Esophagus (tissue), 2 donors: Measurements from ENCODE around the gene MRFAP1. TPM values are rescaled to one million over a fixed set of nuclear protein-coding genes. Genes with fewer than 3 reads are reported as not detected.
A peak's percentile ranks its signal among the peaks of the same experiment; 100 is the strongest.

Experiments
- H3K27ac ChIP-seq, 2 donors: one replicate each; pipeline ENCODE4 v1.5.1; 2013; ENCODE audit warnings: low read depth in 2 of 2, mild to moderate bottlenecking in 2 of 2, inconsistent platforms in 1 of 2, low read length in 1 of 2, moderate library complexity in 1 of 2
- H3K27me3 ChIP-seq, 2 donors: one replicate each; pipeline ENCODE4 v1.6.1; 2013; ENCODE audit warnings: low read length in 2 of 2, control low read depth in 1 of 2, mild to moderate bottlenecking in 1 of 2; ENCODE audit not compliant: insufficient read depth in 2 of 2, control insufficient read depth in 1 of 2
- H3K36me3 ChIP-seq, 2 donors: one replicate each; pipeline ENCODE4 v1.6.1; 2013; ENCODE audit warnings: low read length in 1 of 2; ENCODE audit not compliant: control insufficient read depth in 2 of 2, insufficient read depth in 2 of 2
- H3K4me1 ChIP-seq, 2 donors: one replicate each; pipeline ENCODE4 v1.6.1; 2013; ENCODE audit warnings: low read length in 1 of 2; ENCODE audit not compliant: control insufficient read depth in 2 of 2, insufficient read depth in 2 of 2
- H3K4me3 ChIP-seq, 2 donors: one replicate each; pipeline ENCODE4 v1.5.1; 2013; ENCODE audit warnings: low read length in 2 of 2, mild to moderate bottlenecking in 2 of 2, low read depth in 1 of 2, moderate library complexity in 1 of 2
- H3K9me3 ChIP-seq, 2 donors: one replicate each; pipeline ENCODE4 v1.6.1; 2013; ENCODE audit warnings: mild to moderate bottlenecking in 2 of 2, low read depth in 1 of 2, low read length in 1 of 2, moderate library complexity in 1 of 2; ENCODE audit not compliant: control insufficient read depth in 2 of 2, insufficient read depth in 1 of 2
- WGBS, 2 donors: extraction: QIAGEN DNeasy Blood & Tissue Kit; methylation state at CpG; one replicate each; pipeline ENCODE4 v1.1.7; 2013; 5-methylcytosine and 5-hydroxymethylcytosine counted together
- polyA plus RNA-seq, 2 donors: library from polyadenylated mRNA; stranded (reverse); fragments of 200-250 nt; gene quantifications; one replicate each; pipeline ENCODE4 v1.2.3, GENCODE V29; 2013
- donor health status: healthy with polysubstance abuse.
- donor health status: Bipolar disorder and iron deficiency.

Gene MRFAP1
- polyA plus RNA-seq, 2 donors, result 138 to 236 TPM

DNA sequence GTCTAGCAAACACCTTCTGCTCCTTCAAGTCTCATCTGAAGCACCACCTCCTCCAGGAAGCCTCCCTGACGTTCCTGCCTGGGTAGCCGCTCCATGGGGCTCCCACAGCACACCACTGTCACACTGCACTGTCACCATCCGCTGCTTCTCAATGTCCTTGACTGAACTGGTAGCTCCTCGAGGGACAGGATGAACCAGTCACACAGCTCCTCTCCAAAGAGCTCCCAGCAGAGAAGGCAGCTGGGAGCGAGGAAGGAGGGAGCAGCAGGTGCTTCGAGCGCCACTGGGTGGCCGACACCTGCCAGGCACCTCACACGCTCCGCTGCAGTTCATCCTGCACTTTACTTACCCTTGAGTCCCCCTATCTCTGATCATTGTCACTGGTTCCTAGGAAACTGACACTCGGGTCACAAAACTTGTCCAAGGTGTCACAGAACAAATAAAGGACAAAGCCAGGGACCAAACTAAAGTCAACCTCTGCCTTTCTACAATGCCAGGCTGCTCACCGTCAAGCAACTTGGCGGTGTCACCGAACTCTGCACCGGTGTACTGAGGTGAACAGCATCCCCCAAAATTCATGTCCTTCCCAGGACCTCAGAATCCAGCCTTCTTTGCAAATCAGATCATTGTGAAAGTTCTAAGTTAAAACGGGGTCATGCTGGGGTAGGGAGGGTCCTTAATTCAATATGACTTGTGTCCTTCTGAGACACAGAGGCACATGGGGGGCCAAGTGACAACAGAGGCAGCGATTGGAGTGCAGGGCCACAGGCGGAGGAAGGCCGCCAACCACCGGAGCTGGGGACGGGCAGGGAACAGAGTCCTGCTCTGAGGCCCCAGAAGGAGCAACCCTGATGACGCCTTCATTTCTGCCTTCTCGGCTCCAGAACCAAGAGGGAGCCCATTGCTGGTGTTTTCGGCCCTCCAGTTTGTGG lies 47.7 kb downstream of the MRFAP1 start:
- 74 to 81% methylated on average over 24 of the region's 24 CpGs for WGBS, 2 donors
- no peak overlapping the region for H3K4me3 ChIP-seq
- H3K27me3 ChIP-seq, result no peaks in the 10 kb centered on the region
- no peaks in the 10 kb centered on the region for H3K36me3 ChIP-seq
- H3K27ac ChIP-seq, result peak overlapping the region; percentile 83 to 95
- peaks cover 7 to 22% of the 10 kb centered on the region in 2 donors for H3K4me1 ChIP-seq
- no peaks in the 10 kb centered on the region for H3K9me3 ChIP-seq

- Histone ChIP-seq H3K9me3 (peaks cover 0 to 2% of the 10 kb centered on the region in 2 donors), H3K36me3 (no peaks in the 10 kb centered on the region), H3K27me3 (no peaks in the 10 kb centered on the region), H3K4me1 (peaks cover 13 to 29% of the 10 kb centered on the region in 2 donors), H3K4me3 (peak overlapping the region in 1 of 2 donors; percentile 23), H3K27ac (peak overlapping the region; percentile 83 to 95)
- WGBS, 2 donors, result 25 to 29% methylated on average over 22 to 23 of the region's 23 CpGs
These were observed 48.5 kb downstream of the MRFAP1 start for GRCh38 chr4:6688879-6689505.

- peaks cover 16 to 33% of the 10 kb centered on the region in 2 donors for H3K4me1 ChIP-seq
These were observed 49.0 kb downstream of the MRFAP1 start for GRCh38 chr4:6689506-6689960.

More at GRCh38 chr4:6689506-6689960, 49.0 kb downstream of the MRFAP1 start:
- Histone ChIP-seq H3K36me3 (no peaks in the 10 kb centered on the region), H3K9me3 (peaks cover 0 to 2% of the 10 kb centered on the region in 2 donors), H3K4me3 (peak overlapping the region in 1 of 2 donors; percentile 23), H3K27ac (peak overlapping the region; percentile 83 to 95), H3K27me3 (no peaks in the 10 kb centered on the region)
- 60 to 71% methylated on average over 15 of the region's 15 CpGs for WGBS, 2 donors

Other genes starting within 250 kb of the MRFAP1 start
- gene PPP2R2C, start 168.1 kb upstream of the MRFAP1 start, polyA plus RNA-seq, result 10 to 100 TPM; 23.2 to 26.7 TPM
- gene MAN2B2, start 65.5 kb upstream of the MRFAP1 start, polyA plus RNA-seq, result 1 to 10 TPM; 6.5 to 7.3 TPM
- gene S100P, start 53.2 kb downstream of the MRFAP1 start, polyA plus RNA-seq, result 100 to 1,000 TPM in 1 of 2 donors, 10 to 100 TPM in 1; 60.0 to 290 TPM
- gene MRFAP1L1, start 69.2 kb downstream of the MRFAP1 start, polyA plus RNA-seq, result 10 to 100 TPM; 47.1 to 54.9 TPM
- 1 to 10 TPM; 5.4 to 9.9 TPM for gene BLOC1S4, start 75.5 kb downstream of the MRFAP1 start, polyA plus RNA-seq
- 10 to 100 TPM in 1 of 2 donors, 1 to 10 TPM in 1; 9.3 to 10.5 TPM for gene KIAA0232, start 142.0 kb downstream of the MRFAP1 start, polyA plus RNA-seq